HG02938 (cell line): ENCODE measurements around the gene PRSS53.
"Not testable (repeated sequence)": the region's sequence is repeated elsewhere in the genome, so short reads cannot be mapped to it uniquely, and the experiment has no call there.

ENCODE experiments used
- ATAC-seq: cut with Tn5 transposase; IDR thresholded peaks from one replicate; pipeline ENCODE4 v1.9.1; 2021; ENCODE audit warnings: mild to moderate bottlenecking, moderate library complexity; ENCODE audit not compliant: unreplicated experiment

Gene PRSS53

GRCh38 chr16:31088459-31089183, at the start of gene PRSS53:
Gene PRSS53, minus strand, starts transcription at chr16:31088943. Its CDS starts 134 bp downstream, at chr16:31088809.
- no peak for ATAC-seq

- ATAC-seq: not testable (repeated sequence)
Observed at GRCh38 chr16:31136822-31137499, 48.2 kb upstream of the PRSS53 start.

GRCh38 chr16:31136287-31136662, 47.5 kb upstream of the PRSS53 start:
- no peak for ATAC-seq

DNA sequence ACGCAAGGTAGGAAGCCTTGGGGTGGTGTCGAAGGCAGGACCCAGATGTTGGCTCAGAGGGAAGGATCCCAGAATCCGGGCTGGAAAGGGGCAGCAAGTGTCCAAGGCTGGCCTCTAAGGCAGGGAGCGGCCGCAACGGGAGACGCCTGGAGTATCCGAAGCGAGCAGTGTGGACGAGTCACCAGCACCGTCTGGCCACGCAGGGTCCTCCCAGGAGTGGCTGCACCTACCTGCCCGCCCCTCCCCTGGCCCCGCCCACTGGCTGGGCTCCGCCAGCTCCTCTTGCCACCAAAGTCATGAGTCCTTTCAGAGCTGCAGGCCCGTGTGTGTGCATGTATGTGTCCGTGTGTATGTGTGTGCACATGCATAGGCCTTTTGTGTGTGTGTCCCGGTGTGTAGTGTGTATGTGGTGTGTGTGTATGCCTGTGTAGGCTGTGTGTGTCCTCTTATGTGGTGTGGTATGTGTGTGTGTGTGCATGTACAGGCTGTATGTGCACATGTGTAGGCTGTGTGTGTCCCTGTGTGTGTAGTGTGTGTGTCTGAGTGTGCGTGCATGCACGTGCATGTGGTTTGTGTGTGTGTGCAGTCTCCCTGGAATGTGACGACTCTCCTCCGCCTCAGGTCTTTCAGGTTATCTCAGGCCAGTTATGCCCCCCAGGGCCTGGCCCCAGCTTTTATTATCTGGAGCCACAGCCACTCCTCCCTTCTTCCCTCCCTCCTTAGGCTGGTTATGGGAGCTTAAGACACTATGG, 47.0 kb upstream of the PRSS53 start, which contains the start of gene PRSS8:
PRSS8 (minus strand) TSS at position 193 of the 752 bp plus-strand sequence. CDS start 229 bp downstream, outside the sequence.
- no peak for ATAC-seq

- ATAC-seq: no peak
Observed at GRCh38 chr16:31134625-31135534, 46.1 kb upstream of the PRSS53 start.

DNA sequence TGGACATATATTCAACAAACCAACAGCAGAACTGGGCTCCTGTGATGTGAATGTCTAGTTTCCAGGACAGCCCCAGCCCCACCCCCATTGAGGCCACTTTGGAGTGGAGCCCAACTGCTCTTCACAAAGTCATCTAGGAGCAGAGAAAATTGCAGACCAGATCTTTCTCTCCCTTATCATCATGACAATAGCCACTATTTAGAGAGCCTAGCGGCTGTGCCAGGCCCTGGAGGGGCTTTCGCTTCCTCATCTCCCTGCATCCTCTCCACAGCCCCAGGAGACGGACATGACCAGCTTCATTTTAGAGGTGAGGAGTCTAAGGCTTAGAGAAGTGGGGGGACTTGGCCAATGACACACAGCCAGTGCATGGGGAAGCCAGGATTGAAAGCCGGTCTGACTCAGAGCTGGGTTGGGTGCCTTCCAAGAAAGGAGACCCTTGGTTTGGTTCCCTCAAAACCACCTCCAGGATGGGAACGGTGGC, 45.4 kb upstream of the PRSS53 start:
- ATAC-seq: no peak

DNA sequence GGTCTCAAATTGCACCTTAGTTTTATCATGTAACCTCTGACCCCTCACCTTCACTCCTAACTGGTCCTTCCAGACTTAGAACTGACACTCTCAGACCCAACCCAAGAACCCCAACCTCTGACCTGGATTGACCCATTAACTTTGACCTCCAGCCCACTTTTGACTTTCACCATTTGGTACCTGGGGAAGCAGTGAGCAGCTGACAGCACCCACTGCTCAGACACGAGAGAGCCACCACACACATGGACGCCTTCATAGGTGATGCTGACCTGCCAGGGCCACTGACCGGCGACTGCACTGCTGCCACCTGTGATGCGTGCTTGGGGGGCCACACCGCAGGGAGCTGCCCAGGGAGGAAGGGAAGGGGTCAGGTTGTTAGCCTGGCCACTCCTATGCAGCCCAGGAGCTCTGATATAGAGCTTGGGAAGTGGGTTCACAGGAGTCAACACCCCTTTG, 44.3 kb upstream of the PRSS53 start:
- ATAC-seq: no peak

- ATAC-seq: no peak
Observed at GRCh38 chr16:31132303-31132979, 43.7 kb upstream of the PRSS53 start.

- ATAC-seq: no peak
Observed at GRCh38 chr16:31131841-31132271, 43.1 kb upstream of the PRSS53 start.

- ATAC-seq: no peak
Observed at GRCh38 chr16:31131416-31131815, 42.7 kb upstream of the PRSS53 start.

DNA sequence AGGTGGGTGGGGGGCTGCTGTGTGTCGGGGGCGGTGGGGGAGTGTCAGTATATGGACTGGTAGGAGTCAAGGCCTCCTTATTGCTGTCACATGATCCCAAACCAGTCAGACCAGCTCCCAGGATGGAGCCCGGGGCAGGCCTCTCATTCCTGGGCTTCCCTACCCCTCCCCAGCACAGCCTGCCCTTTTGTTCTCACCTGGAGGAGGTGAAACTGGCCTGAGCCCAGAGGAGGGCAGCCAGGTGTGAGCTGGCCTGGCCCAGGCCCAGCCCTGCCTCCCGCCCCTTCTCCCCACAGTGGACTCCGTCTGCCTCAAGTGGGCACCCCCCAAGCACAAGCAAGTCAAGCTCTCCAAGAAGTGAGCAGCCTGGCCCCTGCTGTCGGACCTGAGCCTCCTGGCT, 42.2 kb upstream of the PRSS53 start:
- no peak for ATAC-seq

GRCh38 chr16:31130336-31130891, 41.7 kb upstream of the PRSS53 start:
- no peak for ATAC-seq

DNA sequence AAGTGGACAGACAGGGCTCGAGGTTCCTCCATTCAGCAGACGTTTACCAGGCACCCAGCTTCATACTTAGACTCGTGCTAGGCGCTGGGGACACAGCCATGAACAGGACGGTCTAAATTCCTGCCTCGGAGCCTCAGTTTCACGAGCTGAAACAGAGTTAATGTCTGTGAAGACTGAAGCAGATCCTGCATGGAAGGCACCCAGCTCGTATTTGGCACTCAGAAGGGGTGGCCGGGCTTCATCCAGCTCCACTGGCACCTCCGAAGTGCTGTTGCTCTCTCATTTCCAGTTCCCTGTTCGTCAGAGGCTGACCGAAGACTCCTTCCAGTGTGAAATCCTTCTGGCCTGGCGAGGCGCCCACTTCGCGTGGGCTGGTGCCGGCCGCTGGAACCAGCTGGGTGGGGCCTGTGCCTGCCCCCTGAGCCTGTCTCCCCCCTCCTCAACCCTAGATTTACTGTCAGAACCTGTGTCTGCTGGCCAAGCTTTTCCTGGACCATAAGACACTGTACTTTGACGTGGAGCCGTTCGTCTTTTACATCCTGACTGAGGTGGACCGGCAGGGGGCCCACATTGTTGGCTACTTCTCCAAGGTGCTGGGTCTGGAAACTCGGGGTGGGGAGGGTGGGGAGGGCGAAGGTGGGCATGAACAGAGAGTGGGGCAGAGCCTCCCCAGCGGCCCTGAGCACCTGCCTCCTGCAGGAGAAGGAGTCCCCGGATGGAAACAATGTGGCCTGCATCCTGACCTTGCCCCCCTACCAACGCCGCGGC, 41.0 kb upstream of the PRSS53 start:
- ATAC-seq: no peak

DNA sequence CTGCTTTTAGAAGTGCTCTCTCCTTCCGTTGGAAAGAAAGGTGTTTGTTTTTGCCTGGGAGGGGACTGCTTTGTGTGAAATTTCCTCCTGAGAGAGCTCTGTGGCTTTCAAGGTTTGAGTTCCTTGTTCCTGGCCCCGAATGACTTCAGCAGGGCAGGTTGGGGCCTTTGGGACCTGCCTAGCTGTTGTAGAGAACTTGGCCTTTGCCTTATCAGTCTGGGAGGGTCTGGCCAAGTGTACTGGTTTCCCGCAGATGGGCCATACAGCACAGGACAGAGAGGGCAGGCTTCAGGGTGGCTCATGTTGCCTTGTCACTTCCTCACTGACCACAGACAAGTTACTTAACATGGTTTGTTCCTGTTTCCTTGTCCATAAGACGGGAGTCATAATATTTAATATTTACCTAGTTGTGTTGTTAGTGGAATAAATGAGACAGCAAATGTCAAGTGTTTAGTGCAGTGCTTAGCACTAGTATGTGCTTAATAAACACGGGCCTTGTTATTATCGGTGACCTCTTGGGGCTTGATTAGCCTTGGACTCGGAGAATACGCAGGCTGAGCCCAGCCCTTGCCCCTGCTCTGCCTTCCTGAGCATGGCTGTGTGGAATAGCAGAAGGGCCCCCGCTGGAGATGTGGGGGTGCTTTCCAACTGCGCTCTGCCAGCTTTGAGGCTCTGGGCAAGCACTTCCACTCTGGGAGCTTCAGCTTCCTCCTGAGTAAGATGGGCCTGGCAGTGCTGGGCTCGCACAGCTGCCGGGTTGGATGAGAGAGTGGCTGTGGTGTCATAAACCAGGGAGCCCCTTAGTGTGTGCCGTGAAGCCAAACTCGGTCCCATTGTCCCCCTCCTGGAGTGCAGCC, 40.2 kb upstream of the PRSS53 start:
- no peak for ATAC-seq

GRCh38 chr16:31127182-31127581, 38.4 kb upstream of the PRSS53 start:
- no peak for ATAC-seq

- no peak for ATAC-seq
Observed at GRCh38 chr16:31125844-31126243, 37.1 kb upstream of the PRSS53 start.

- ATAC-seq: no peak
Observed at GRCh38 chr16:31120129-31120528, 31.4 kb upstream of the PRSS53 start.
